Stimulated activated CD4-positive, alpha-beta T cell treated with anti-CD3 and anti-CD28 coated beads, Interleukin-1b, Interleukin-23, amount 100 ng/mL, for 4 hours (primary cell): ENCODE data around the gene IGFL1.
"Not testable (repeated sequence)": the region's sequence is repeated elsewhere in the genome, so short reads cannot be mapped to it uniquely, and the experiment has no call there.

ENCODE experiments used
- DNase-seq, 2 donors: peaks; one replicate each; pipeline ENCODE4 v3.0.0-alpha.2; 2020; ENCODE audit warnings: low read depth in 2 of 2

IGFL1 gene

DNA sequence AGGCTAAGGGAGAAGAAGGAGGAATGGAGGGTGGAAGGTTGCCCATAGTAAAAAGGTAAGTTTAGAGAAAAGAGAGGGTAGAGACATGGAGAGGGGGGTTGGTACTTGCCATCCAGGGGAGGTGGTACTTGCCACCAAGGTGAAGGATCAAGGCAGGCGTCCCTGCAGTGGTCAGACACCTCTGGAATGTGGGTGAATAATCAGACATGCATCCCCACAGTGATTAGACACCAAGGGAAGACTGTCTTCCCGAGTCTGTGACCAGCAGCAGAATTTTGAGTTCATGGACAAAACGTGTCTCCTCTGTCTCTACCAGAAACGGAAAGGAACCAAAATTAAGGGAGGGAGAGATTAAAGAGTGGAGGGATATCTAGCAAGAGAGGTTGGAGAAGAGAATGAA, 27.1 kb upstream of the IGFL1 start:
- DNase-seq = no peak

- DNase-seq = no peak
Measured at GRCh38 chr19:46202872-46203860, 26.4 kb upstream of the IGFL1 start.

DNA sequence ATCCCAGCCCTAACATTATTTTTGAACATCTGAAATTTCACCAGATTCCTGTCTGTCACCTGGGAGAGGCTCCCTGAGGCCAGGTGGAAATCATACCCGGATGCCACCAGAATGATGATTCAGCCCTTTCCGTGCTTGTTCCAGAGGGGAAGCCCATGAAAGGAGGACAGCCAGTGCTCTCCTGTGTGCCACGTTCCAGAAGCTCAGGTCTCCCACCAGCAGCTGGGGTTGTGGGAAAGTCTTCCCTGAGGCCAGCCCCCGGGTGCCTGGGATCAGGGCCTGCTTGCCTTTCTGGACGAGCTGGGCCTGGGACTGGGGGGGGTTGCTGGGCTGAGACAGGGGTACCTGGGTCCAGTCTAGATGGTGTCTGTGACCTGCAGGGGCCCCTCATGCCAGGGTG, 25.5 kb upstream of the IGFL1 start:
- DNase-seq = no peak

DNA sequence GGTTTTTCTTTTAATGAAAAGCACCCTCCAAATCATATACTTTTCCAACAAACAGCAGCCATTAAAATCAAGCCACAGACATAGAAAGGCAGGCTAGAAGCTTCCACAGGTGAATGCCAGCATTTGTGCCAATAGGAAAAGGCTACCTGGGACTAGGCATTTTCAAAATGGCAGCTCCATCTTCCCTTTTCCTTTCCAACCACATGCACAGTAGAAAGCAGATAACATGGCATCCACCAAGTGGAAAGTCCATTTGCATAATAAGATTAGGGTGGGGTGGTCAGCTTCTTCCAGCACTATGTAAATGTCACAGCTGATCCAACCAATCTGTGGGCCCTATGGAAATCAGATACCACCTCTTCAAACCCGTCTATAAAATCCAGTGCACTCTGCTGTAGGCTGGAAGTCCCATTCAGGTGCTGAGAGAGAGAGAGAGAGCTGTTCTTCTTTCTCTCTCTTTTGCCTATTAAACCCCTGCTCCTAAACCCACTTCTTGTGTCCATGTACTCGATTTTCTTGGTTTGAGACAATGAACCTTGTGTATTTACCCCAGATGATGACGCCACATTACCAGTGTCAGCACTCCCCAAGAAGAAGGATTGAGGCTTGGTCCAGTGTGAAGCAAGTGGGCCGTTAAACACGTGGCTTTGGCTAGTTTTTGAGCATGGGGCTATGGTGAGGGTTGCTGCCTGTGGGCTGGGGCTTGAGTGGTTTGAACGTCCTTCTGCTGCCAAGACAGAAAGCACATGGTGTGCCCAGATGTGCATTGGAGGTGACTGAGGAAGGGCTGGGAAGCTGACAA, 24.2 kb upstream of the IGFL1 start:
- no peak for DNase-seq

GRCh38 chr19:46206176-46206575, 23.4 kb upstream of the IGFL1 start:
- no peak for DNase-seq

GRCh38 chr19:46206682-46207081, 22.9 kb upstream of the IGFL1 start:
- DNase-seq = no peak

DNA sequence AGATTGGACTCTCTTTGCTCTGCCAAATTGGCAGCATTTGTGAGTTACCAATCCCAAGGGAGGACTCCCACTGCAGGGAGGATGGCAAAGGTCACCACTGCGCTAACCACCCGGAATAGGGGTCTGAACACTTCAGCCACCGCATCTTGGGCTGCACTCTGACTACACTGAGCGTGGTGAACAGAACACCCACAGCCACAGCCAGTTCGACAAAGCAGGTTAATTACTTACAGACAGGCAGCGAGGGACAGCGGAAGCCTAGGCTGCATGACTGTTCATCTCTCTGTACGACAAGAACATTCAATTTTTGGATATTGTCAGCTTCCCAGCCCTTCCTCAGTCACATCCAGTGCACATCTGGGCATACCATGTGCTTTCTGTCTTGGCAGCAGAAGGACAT, 21.7 kb upstream of the IGFL1 start:
- not testable (repeated sequence) for DNase-seq

- DNase-seq = no peak
Measured at GRCh38 chr19:46209051-46209450, 20.5 kb upstream of the IGFL1 start.

DNA sequence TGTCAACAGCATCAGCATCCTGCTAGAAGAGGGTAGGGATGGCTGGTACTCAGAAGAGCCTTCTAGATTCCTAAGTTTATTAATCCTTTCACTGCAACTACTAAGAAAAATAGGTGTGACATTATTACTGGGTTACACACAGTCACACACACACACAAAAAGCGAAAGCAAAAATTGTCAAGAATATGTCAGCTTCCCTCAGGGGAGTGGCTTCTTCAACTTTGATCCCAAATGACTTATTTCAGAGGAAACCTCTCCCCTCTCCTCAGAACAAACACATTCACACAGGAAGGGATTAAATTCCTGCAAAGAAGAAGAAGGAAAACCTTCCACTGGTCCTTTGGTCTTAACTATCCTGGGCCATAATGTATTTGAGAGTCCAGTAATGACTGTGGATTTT, 20.1 kb upstream of the IGFL1 start:
- no peak for DNase-seq

DNA sequence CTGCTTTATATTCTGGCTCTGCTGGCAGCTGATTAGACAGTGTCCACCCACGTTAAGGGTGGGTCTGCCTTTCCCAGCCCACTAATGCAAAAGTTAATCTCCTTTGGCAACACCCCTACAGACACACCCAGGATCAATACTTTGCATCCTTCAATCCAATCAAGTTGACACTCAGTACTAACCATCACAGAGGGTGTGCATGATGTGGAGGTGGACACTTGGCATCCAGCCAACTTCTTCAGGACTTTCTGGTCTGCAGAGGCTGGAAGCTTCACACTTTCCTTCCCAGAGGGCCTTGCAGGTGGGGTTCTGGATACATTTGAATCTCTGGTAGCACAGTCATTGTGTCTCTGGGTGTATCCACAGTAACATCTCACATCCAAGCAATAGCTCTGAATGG, 18.9 kb upstream of the IGFL1 start:
- no peak for DNase-seq

DNA sequence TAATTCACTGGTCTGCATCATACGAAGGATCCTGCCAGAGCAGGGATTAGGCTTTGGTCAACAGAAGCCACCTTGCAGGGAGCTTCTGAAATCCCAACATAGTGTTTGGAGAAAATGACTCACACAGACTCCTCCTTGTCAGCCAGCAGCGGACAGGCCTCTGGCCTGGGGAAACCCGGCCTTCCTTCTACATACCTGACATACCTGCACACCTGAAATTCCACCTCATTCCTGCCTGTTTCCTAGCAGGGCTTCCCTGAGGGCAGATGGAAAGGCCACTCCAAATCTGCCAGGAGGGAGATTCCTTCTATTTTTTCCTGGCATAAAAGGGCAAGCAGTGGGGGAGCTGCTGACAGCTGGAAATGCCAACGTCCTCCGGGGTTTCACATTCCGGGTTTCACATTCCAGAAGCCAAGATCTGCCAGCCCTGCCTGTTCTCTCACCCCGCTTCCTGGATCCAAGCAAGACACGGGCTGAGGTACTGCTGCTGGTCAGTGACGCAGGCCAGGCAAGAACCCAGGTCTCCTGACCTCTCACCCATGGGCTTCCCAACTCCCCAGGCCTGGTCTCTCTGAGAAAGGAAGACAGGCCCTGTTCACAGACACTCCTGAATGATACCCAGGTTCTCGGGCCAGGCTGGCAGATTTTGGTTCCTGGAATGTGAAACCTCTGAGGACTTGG, 18.2 kb upstream of the IGFL1 start:
- no peak for DNase-seq

- not testable (repeated sequence) for DNase-seq
Measured at GRCh38 chr19:46212592-46212991, 16.9 kb upstream of the IGFL1 start.

- no peak for DNase-seq
Measured at GRCh38 chr19:46213156-46213555, 16.4 kb upstream of the IGFL1 start.

GRCh38 chr19:46213806-46214205, 15.7 kb upstream of the IGFL1 start:
- no peak for DNase-seq

DNA sequence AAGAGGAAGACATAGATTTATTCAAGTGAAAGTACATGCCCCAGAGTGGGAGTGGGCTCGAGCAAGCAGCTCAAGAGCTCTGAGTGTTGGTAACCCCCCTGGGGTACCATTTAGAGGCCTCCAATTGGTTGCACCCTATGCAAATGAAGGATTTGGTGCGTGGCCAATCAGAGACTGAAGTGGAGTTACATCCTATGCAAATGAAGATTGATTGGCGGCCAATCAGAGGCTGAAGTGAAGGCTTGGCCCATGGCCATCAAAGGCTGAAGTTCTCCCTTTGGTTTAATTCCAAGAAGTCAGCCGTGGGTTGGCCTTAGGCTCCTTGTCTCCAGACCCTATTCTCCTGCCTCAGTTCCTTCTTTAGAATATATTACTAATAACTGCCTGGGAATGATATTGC, 12.9 kb upstream of the IGFL1 start:
- DNase-seq = no peak

DNA sequence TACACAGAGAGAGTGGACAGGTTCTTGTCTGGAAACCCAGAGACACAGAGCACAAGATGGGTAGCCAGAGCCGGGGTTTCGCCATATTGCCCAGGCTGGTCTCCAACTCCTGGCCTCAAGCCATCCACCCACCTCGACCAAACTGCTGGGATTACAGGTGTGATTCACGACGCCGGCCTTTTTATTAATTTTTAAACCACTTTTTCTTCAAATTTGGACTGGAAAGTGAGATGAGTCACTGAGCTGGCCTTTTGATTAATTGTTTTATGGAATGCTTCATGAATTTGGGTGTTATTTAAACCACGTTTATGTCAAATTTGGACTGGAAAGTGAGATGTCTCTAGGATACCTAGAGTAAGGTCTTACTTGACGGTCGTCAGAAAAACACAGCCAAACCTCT, 12.1 kb upstream of the IGFL1 start:
- DNase-seq = no peak

DNA sequence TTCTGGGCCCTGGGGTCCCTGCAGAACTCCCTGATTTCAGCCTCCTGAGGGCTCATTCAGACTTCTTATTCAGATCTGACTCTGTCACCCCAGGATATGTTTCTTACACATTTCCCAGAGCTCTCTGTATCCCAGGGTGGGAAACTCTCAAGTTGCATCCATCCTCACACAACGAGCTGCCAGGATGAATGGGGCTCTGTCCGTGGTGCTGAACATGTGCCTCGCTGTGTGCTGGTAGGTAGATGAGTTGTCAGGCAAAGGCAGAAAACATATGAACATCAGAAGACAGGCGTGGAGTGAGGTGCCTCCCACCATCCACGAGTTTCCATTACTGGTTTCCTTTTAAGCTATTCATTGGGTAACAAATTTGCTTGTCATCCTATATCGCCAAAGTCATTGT, 11.4 kb upstream of the IGFL1 start:
- DNase-seq = peak in 1 of 2 donors; percentile 15

GRCh38 chr19:46220038-46220615, 9.4 kb upstream of the IGFL1 start:
- no peak for DNase-seq

DNA sequence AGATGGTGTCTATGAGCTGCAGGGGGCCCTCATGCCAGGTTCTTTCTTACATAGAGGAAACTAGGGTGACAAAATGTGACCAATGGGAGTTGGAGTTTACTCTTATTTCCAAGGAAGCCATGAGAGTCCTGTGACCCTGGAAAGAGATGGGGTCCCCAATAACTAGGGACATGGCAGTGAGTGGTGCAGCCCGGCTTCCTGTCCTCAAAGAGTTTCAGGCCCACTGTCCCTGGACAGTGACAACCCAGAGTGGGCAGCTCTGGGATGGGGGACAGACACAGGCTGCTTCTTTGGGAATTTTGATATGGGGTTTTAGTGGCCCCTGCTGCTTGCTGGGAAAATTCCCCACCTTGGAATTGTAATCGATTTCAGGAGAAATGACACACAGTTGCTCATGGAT, 8.4 kb upstream of the IGFL1 start:
- DNase-seq = no peak

- DNase-seq = no peak
Measured at GRCh38 chr19:46221981-46222610, 7.4 kb upstream of the IGFL1 start.

GRCh38 chr19:46223787-46224186, 5.8 kb upstream of the IGFL1 start:
- DNase-seq = not testable (repeated sequence)
